HG02852 (cell line): ENCODE results near the gene GPR139.

ENCODE experiments used
- ATAC-seq: cut with Tn5 transposase; IDR thresholded peaks from one replicate; pipeline ENCODE4 v1.9.1; 2021; ENCODE audit warnings: mild to moderate bottlenecking, moderate library complexity; ENCODE audit not compliant: unreplicated experiment

GPR139 gene

GRCh38 chr16:19991614-19992013, 82.1 kb downstream of the GPR139 start:
- ATAC-seq: no peak

- no peak for ATAC-seq
Measured at GRCh38 chr16:19984135-19984534, 89.6 kb downstream of the GPR139 start.
